GM12873 (cell line): ENCODE results near the gene SCN3B.

Source experiments
- CTCF ChIP-seq: IDR thresholded peaks from 2 replicates; pipeline ENCODE4 v1.5.1; 2012; ENCODE audit warnings: low read depth, mild to moderate bottlenecking, moderate library complexity, low read length, control low read depth; ENCODE audit not compliant: insufficient read depth; ENCODE audit errors: missing control alignments

The SCN3B gene

GRCh38 chr11:123678246-123678645 is 23.8 kb upstream of the SCN3B start:
- no peak for TF ChIP-seq CTCF

DNA sequence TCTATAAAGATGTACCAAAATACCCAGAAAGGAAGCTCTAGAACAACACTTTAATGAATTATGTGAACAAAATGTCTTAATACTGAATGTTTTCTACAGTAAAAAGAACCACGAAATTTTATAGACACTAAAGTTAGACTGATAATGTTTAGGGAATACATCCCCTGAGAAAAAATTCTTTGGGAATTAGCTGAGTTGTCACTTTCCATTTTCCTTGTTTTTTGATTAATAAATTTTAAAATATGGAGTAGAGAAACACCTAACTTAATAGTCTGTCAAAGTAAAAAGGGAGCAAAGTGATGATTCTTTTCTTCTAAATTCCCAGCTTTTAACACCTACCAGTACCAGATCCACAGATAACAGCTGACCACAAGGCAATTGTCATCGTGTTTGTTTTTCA is 23.1 kb upstream of the SCN3B start:
- no peak for TF ChIP-seq CTCF

- no peak for TF ChIP-seq CTCF
Measured at GRCh38 chr11:123674297-123674696, 19.9 kb upstream of the SCN3B start.

DNA sequence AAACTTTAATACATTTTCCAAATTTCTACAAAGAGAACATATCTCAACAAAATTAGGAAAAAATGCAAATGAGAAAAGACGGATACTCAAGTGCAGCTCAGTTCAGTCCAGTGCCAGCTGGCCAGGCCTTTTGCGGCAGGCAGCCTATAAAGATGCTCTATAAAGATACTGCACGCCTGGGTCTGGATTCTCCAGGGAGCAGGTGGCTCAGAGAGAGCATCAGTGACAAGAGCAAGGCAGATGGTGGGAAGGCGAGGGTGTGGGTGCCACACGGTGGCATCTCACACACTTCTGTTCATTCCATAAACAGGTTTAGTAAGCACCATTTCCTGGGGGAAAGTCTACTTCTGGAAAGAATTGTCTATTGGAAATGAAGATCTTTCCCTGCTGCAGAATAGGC is 18.1 kb upstream of the SCN3B start:
- no peak for TF ChIP-seq CTCF

DNA sequence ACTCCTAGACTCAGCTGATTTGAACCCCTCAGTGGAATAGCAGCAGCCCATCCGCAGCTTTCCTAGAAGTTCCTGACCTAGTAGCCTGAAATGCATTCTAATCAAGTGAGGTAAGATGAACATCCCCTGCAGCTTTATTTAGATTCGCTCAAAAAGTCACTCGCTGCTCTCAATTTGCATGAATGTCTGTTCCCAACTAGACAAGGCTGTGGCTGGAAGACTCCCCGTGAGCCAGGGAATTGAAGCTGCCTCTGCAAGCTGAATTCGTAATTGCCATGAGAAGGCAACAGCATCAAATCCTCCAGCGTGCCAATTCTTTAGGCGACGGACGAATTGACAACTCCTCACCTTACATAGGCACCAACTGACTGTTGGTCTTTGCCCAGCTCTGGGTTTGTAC is 17.1 kb upstream of the SCN3B start:
- no peak for TF ChIP-seq CTCF

DNA sequence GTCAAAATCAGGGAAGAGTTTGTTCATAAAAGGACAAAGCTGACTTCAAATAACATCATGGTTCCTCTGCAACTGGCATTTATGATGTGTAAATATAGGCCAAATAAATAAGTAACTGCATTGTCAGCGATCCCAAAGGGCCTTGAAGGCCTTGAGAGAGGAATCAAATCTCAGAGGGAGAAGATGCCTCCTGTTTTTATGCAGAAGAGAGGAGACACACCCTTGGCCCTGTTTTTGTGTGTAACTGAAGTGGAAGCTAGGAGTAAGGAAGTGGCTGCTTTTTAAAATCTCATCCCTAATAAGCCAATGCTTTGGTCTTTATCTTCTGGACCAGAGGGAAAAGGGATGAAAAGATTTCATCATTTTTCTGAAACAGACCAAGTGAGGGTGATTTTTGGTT is 15.7 kb upstream of the SCN3B start:
- TF ChIP-seq CTCF: no peak

GRCh38 chr11:123665306-123665705 is 10.9 kb upstream of the SCN3B start:
- TF ChIP-seq CTCF: no peak

DNA sequence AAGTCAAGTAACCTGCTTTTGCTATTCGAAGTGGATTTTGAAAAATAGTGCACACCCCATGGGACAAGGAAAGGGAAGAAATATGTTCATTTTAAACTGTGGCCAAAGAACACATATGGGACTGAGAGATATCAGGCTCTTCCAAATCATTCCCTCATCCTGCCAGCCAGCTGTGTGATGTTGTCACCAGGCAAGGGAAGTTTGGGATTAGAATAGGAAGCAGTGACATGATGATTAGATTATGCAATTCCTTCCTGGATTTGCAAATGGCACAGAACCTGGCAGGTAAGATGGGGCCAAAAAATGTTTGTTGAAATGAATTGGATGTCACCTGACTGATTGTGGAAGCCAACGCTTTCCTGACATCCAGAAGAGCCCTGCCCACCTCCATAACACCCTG is 4.9 kb upstream of the SCN3B start:
- TF ChIP-seq CTCF: no peak
